ENCODE results near the gene ACACA.

The ACACA gene

GRCh38 chr17:37110746-37111145, 295.9 kb downstream of the ACACA start:
- H3K4me3 ChIP-seq (ENCODE audit: low read depth in 1 of 2, low read length in 2 of 2), result no peak overlapping the region
- no peak overlapping the region for H3K9ac ChIP-seq (ENCODE audit: low read depth in 1 of 2, low read length in 2 of 2)
- H3K9me3 ChIP-seq (ENCODE audit: control insufficient read depth in 1 of 2, low read length in 2 of 2), result no peaks in the 10 kb centered on the region
- no peak overlapping the region for H3K27ac ChIP-seq (ENCODE audit: low read depth, low read length)
- H3K27me3 ChIP-seq (ENCODE audit: control insufficient read depth in 1 of 2, insufficient read depth in 2 of 2, low read length in 2 of 2), result no peaks in the 10 kb centered on the region
- peaks cover 4 to 6% of the 10 kb centered on the region in 2 donors for H3K4me1 ChIP-seq (ENCODE audit: control insufficient read depth in 1 of 2, insufficient read depth in 2 of 2, low read length in 2 of 2)
- peaks cover 11 to 43% of the 10 kb centered on the region in 2 donors for H3K36me3 ChIP-seq (ENCODE audit: control insufficient read depth in 1 of 2, insufficient read depth in 2 of 2, low read length in 2 of 2)

GRCh38 chr17:37109731-37110710, 296.6 kb downstream of the ACACA start:
- Histone ChIP-seq H3K27me3 (ENCODE audit: control insufficient read depth in 1 of 2, insufficient read depth in 2 of 2, low read length in 2 of 2) (no peaks in the 10 kb centered on the region), H3K36me3 (ENCODE audit: control insufficient read depth in 1 of 2, insufficient read depth in 2 of 2, low read length in 2 of 2) (peaks cover 11 to 43% of the 10 kb centered on the region in 2 donors), H3K27ac (ENCODE audit: low read depth, low read length) (no peak overlapping the region), H3K4me1 (ENCODE audit: control insufficient read depth in 1 of 2, insufficient read depth in 2 of 2, low read length in 2 of 2) (peaks cover 4 to 6% of the 10 kb centered on the region in 2 donors), H3K4me3 (ENCODE audit: low read depth in 1 of 2, low read length in 2 of 2) (no peak overlapping the region), H3K9ac (ENCODE audit: low read depth in 1 of 2, low read length in 2 of 2) (no peak overlapping the region), H3K9me3 (ENCODE audit: control insufficient read depth in 1 of 2, low read length in 2 of 2) (no peaks in the 10 kb centered on the region)

GRCh38 chr17:37109106-37109505, 297.5 kb downstream of the ACACA start:
- Histone ChIP-seq H3K4me1 (ENCODE audit: control insufficient read depth in 1 of 2, insufficient read depth in 2 of 2, low read length in 2 of 2) (peaks cover 4 to 6% of the 10 kb centered on the region in 2 donors), H3K27me3 (ENCODE audit: control insufficient read depth in 1 of 2, insufficient read depth in 2 of 2, low read length in 2 of 2) (no peaks in the 10 kb centered on the region), H3K4me3 (ENCODE audit: low read depth in 1 of 2, low read length in 2 of 2) (no peak overlapping the region), H3K9ac (ENCODE audit: low read depth in 1 of 2, low read length in 2 of 2) (no peak overlapping the region), H3K27ac (ENCODE audit: low read depth, low read length) (no peak overlapping the region), H3K36me3 (ENCODE audit: control insufficient read depth in 1 of 2, insufficient read depth in 2 of 2, low read length in 2 of 2) (peaks cover 11 to 43% of the 10 kb centered on the region in 2 donors), H3K9me3 (ENCODE audit: control insufficient read depth in 1 of 2, low read length in 2 of 2) (no peaks in the 10 kb centered on the region)

GRCh38 chr17:37107406-37108083, 299.1 kb downstream of the ACACA start:
- Histone ChIP-seq H3K36me3 (ENCODE audit: control insufficient read depth in 1 of 2, insufficient read depth in 2 of 2, low read length in 2 of 2) (peaks cover 11 to 42% of the 10 kb centered on the region in 2 donors), H3K4me3 (ENCODE audit: low read depth in 1 of 2, low read length in 2 of 2) (no peak overlapping the region)

GRCh38 chr17:37106049-37106448, 300.6 kb downstream of the ACACA start:
- peaks cover 4 to 6% of the 10 kb centered on the region in 2 donors for H3K4me1 ChIP-seq (ENCODE audit: control insufficient read depth in 1 of 2, insufficient read depth in 2 of 2, low read length in 2 of 2)
- no peaks in the 10 kb centered on the region for H3K27me3 ChIP-seq (ENCODE audit: control insufficient read depth in 1 of 2, insufficient read depth in 2 of 2, low read length in 2 of 2)
- no peak overlapping the region for H3K9ac ChIP-seq (ENCODE audit: low read depth in 1 of 2, low read length in 2 of 2)
- H3K9me3 ChIP-seq (ENCODE audit: control insufficient read depth in 1 of 2, low read length in 2 of 2), result no peaks in the 10 kb centered on the region
- peaks cover 11 to 38% of the 10 kb centered on the region in 2 donors for H3K36me3 ChIP-seq (ENCODE audit: control insufficient read depth in 1 of 2, insufficient read depth in 2 of 2, low read length in 2 of 2)
- H3K27ac ChIP-seq (ENCODE audit: low read depth, low read length), result no peak overlapping the region
- H3K4me3 ChIP-seq (ENCODE audit: low read depth in 1 of 2, low read length in 2 of 2), result no peak overlapping the region

More at GRCh38 chr17:37107406-37108083, 299.1 kb downstream of the ACACA start:
- Histone ChIP-seq H3K27me3 (ENCODE audit: control insufficient read depth in 1 of 2, insufficient read depth in 2 of 2, low read length in 2 of 2) (no peaks in the 10 kb centered on the region), H3K9me3 (ENCODE audit: control insufficient read depth in 1 of 2, low read length in 2 of 2) (no peaks in the 10 kb centered on the region), H3K27ac (ENCODE audit: low read depth, low read length) (no peak overlapping the region), H3K4me1 (ENCODE audit: control insufficient read depth in 1 of 2, insufficient read depth in 2 of 2, low read length in 2 of 2) (peaks cover 4 to 6% of the 10 kb centered on the region in 2 donors), H3K9ac (ENCODE audit: low read depth in 1 of 2, low read length in 2 of 2) (no peak overlapping the region)

- Histone ChIP-seq H3K9me3 (ENCODE audit: control insufficient read depth in 1 of 2, low read length in 2 of 2) (no peaks in the 10 kb centered on the region), H3K4me3 (ENCODE audit: low read depth in 1 of 2, low read length in 2 of 2) (no peak overlapping the region), H3K27ac (ENCODE audit: low read depth, low read length) (no peak overlapping the region), H3K4me1 (ENCODE audit: control insufficient read depth in 1 of 2, insufficient read depth in 2 of 2, low read length in 2 of 2) (peaks cover 4 to 6% of the 10 kb centered on the region in 2 donors), H3K36me3 (ENCODE audit: control insufficient read depth in 1 of 2, insufficient read depth in 2 of 2, low read length in 2 of 2) (peaks cover 0 to 26% of the 10 kb centered on the region in 2 donors), H3K27me3 (ENCODE audit: control insufficient read depth in 1 of 2, insufficient read depth in 2 of 2, low read length in 2 of 2) (no peaks in the 10 kb centered on the region), H3K9ac (ENCODE audit: low read depth in 1 of 2, low read length in 2 of 2) (no peak overlapping the region)
Observed at GRCh38 chr17:37103231-37103630, 303.4 kb downstream of the ACACA start.

GRCh38 chr17:37101306-37101705, 305.3 kb downstream of the ACACA start:
- Histone ChIP-seq H3K4me3 (ENCODE audit: low read depth in 1 of 2, low read length in 2 of 2) (no peak overlapping the region), H3K9me3 (ENCODE audit: control insufficient read depth in 1 of 2, low read length in 2 of 2) (no peaks in the 10 kb centered on the region), H3K9ac (ENCODE audit: low read depth in 1 of 2, low read length in 2 of 2) (no peak overlapping the region), H3K36me3 (ENCODE audit: control insufficient read depth in 1 of 2, insufficient read depth in 2 of 2, low read length in 2 of 2) (peaks cover 9 to 40% of the 10 kb centered on the region in 2 donors), H3K27me3 (ENCODE audit: control insufficient read depth in 1 of 2, insufficient read depth in 2 of 2, low read length in 2 of 2) (no peaks in the 10 kb centered on the region), H3K27ac (ENCODE audit: low read depth, low read length) (no peak overlapping the region), H3K4me1 (ENCODE audit: control insufficient read depth in 1 of 2, insufficient read depth in 2 of 2, low read length in 2 of 2) (no peaks in the 10 kb centered on the region)

GRCh38 chr17:37100231-37100630, 306.4 kb downstream of the ACACA start:
- no peak overlapping the region for H3K27ac ChIP-seq (ENCODE audit: low read depth, low read length)
- H3K4me3 ChIP-seq (ENCODE audit: low read depth in 1 of 2, low read length in 2 of 2), result no peak overlapping the region
- H3K9ac ChIP-seq (ENCODE audit: low read depth in 1 of 2, low read length in 2 of 2), result no peak overlapping the region
- H3K27me3 ChIP-seq (ENCODE audit: control insufficient read depth in 1 of 2, insufficient read depth in 2 of 2, low read length in 2 of 2), result no peaks in the 10 kb centered on the region
- no peaks in the 10 kb centered on the region for H3K4me1 ChIP-seq (ENCODE audit: control insufficient read depth in 1 of 2, insufficient read depth in 2 of 2, low read length in 2 of 2)
- H3K9me3 ChIP-seq (ENCODE audit: control insufficient read depth in 1 of 2, low read length in 2 of 2), result no peaks in the 10 kb centered on the region
- peaks cover 13 to 48% of the 10 kb centered on the region in 2 donors for H3K36me3 ChIP-seq (ENCODE audit: control insufficient read depth in 1 of 2, insufficient read depth in 2 of 2, low read length in 2 of 2)

- H3K9ac ChIP-seq (ENCODE audit: low read depth in 1 of 2, low read length in 2 of 2), result no peak overlapping the region
- H3K4me1 ChIP-seq (ENCODE audit: control insufficient read depth in 1 of 2, insufficient read depth in 2 of 2, low read length in 2 of 2), result no peaks in the 10 kb centered on the region
- H3K27ac ChIP-seq (ENCODE audit: low read depth, low read length), result no peak overlapping the region
- no peaks in the 10 kb centered on the region for H3K27me3 ChIP-seq (ENCODE audit: control insufficient read depth in 1 of 2, insufficient read depth in 2 of 2, low read length in 2 of 2)
- H3K4me3 ChIP-seq (ENCODE audit: low read depth in 1 of 2, low read length in 2 of 2), result no peak overlapping the region
- no peaks in the 10 kb centered on the region for H3K9me3 ChIP-seq (ENCODE audit: control insufficient read depth in 1 of 2, low read length in 2 of 2)
- peaks cover 13 to 55% of the 10 kb centered on the region in 2 donors for H3K36me3 ChIP-seq (ENCODE audit: control insufficient read depth in 1 of 2, insufficient read depth in 2 of 2, low read length in 2 of 2)
Observed at GRCh38 chr17:37098910-37099664, 307.5 kb downstream of the ACACA start.
